Cardiac atrium fibroblast (primary cell): ENCODE data around the gene RTP1. TPM values are rescaled to one million over a fixed set of nuclear protein-coding genes. Genes with fewer than 3 reads are reported as not detected.

Experiments
- total RNA-seq: library from RNA; depleted of rRNA; stranded (reverse); fragments of >200 nt; gene quantifications from 2 replicates; pipeline ENCODE4 v1.2.3, GENCODE V29; 2015

Gene RTP1
- total RNA-seq, result not detected in 2 replicates

DNA sequence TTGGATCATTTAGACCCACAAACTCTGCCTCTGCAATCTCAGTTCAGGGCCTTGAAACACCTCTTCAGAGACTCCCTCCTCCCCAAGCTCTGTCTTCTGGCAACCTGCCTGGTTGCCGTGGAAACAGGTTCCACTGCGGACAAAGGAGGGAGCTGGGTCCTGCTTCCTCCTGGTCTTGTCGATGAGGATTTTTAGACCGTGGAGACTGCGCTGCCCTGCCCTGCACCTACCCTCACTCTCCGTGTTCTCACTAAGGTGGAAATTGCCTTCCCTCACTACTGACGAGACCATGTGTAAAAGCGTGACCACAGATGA lies at the start of gene RTP1:
Gene RTP1, plus strand, starts transcription at position 152 of the 315 bp plus-strand sequence. Its CDS starts 30 bp downstream, at position 182.

Other genes starting within 250 kb of the RTP1 start
- gene RPL39L, start 58.0 kb upstream of the RTP1 start, total RNA-seq, result 11.7 and 23.8 TPM in 2 replicates
- gene MASP1, start 94.3 kb downstream of the RTP1 start, total RNA-seq, result 3.1 and 9.1 TPM in 2 replicates
- gene RTP4, start 170.9 kb downstream of the RTP1 start, total RNA-seq, result 0.18 and 1.9 TPM in 2 replicates